Dermis microvascular lymphatic vessel endothelial cell (primary cell): Measurements from ENCODE around the gene RNPEPL1. TPM values are rescaled to one million over a fixed set of nuclear protein-coding genes. Genes with fewer than 3 reads are reported as not detected.
A peak's percentile ranks its signal among the peaks of the same experiment; 100 is the strongest.

Source experiments
- DNase-seq, 2 donors: peaks; one replicate each; pipeline versions ENCODE4 v3.0.0 to v3.0.0-alpha.2; 2010; ENCODE audit warnings: low read depth in 2 of 2
- total RNA-seq: library from RNA; depleted of rRNA; stranded (reverse); fragments of >200 nt; gene quantifications from 2 replicates; pipeline ENCODE4 v1.2.1, GENCODE V29; 2014

RNPEPL1 gene
- total RNA-seq, 1 donor from 2014 or later = 16.2 TPM

DNA sequence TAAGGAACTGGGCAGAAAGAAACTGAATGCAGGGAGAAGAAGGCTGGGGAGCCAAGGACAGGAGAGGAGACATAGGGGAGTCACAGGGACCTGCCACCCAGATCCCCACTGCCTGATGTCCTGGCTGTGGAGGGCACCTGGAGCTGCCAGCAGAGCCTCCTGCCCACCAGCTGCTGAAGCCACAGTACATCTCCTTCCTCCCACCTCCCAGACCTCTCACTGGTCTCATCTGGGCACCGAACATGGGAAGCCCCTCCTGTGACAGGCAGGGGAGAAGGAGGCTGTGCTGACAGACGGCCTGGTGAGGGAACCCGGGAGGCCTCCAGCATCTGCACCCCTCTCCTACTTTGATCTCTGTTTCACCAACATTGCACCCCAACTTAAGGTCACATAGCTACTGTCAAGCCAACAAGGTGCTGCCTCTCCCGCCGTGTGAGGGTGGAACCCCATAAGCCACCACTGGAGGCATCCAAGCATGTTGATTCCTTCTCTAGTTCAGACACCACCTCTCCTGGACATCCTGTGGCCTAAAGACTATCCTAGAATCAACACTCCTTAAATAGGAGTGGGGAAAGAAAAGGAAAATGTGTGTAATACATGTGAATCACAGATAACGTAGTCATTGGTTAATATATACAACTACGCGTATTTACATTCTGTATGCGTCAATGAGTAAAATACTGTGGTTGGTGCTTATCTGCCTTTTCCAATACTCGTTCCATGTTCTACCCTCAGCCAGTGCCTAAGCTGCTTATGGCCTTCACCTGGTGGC is 3.5 kb upstream of the RNPEPL1 start:
- no peak for DNase-seq

DNA sequence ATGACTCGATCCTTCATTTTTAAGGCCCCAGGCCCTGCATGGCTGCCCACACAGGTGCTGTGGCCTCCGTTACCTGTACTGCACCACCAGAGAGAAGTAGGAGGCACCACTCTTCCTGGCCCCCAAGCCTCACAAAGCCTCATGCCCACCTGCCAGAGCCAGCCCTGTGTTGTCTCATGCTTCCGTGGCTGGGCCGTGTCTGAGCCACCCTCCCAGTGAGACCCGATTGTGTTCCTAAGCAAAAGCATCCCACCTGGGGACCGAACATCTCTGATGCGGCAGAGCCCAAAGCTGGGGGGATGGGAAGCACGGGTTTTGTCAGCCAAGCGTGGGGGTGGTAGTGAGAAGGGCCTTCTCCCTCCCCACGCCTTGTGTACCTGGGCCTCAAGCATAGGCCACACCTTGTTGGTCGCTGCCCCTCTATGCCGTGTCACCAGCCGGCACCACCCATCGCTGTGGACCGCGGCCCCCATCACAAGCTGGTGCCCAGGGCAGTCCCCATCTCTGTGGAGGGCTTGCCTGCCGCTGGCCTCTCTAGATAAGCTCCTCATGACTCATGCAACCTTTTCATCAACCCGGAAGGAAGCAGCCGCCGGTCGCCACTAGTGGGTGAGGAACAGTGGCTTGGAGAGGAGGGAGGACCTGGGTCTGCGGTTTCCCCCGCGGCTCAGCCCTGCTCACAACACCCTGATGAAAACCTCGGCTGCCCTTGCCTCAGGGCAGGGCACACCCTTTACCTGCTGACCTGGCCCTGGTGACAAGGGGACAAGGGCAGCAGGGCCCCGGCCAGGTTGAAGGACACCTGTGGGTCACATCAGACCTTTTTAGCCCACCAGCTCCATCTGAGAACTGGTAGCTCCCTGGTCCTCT is 2.7 kb upstream of the RNPEPL1 start:
- peak; percentile 77 to 91 for DNase-seq

- peak in 1 of 2 donors; percentile 87 for DNase-seq
Observed at GRCh38 chr2:240566203-240567136, 1.8 kb upstream of the RNPEPL1 start.

- DNase-seq = peak in 1 of 2 donors; percentile 28
Observed at GRCh38 chr2:240567137-240567871, 980 bp upstream of the RNPEPL1 start.

GRCh38 chr2:240568678-240569522 is 616 bp downstream of the RNPEPL1 start:
- peak in 1 of 2 donors; percentile 80 for DNase-seq

- no peak for DNase-seq
Observed at GRCh38 chr2:240569523-240569997, 1.3 kb downstream of the RNPEPL1 start.

DNA sequence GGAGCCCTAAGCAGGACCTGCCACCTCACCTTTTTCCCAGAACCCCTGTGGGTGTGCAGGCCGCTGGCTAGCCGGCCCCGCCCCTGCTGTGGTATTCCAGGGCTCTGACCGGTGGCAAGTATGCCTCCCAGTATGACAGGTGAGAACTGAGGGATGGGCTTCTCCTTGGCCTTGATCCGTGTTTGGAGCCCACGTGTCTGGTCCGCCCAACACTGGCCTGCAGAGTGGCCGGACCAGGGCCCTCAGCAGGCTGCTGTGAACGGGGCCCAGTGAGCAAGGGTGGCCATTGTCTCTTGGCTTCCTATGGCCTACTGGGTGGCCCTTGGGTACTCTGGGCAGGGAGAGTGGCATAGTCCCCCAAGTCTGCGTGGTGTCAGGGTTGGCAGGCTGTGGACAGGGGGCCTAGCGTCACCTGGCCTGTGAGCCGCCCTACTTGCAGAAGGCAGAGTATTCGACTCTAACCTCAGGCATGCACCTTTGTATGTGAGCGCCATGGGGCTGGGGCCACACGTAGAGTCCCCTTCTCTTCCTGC is 1.8 kb downstream of the RNPEPL1 start:
- no peak for DNase-seq

DNA sequence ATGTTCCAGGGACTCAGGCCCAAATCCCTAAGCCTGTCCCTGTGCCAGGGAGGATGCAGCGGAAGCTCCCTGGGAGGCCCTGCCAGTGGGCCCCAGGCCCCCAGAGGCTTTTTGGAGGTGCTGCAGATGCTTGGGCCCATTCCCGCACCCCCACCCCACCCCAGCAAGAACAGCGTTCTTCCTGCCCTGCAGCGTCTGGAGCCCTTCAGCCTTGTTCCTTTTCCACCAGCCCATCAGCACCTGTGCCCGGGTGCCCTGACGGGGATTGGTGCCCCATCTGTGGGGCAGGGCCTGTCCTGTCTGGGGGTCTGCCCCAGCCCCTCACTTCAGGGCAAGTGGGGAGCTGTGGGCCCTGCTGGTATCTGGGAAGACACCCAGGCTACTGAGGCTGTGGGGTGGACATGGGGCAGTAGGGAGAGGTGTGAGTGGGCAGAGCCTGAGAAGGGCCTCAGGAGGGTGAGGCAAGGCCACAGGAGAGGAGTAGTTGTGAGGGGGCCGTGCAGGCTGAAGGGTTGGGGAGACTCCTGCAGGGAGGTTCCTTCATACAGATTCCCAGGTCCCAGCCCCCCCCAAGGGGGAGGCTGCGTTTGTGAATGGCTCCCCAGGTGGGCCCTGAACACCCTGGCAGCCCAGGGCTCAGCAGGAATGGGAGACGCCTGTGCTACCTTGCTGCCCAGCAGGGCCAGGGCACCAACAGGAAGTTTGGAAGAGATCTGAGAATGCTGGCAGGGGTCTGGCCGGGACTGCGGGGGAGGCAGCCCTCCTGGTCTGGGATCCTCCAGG is 2.4 kb downstream of the RNPEPL1 start:
- no peak for DNase-seq

GRCh38 chr2:240571314-240571973 is 3.2 kb downstream of the RNPEPL1 start:
- no peak for DNase-seq

GRCh38 chr2:240572141-240573031 is 4.1 kb downstream of the RNPEPL1 start:
- DNase-seq = no peak

DNA sequence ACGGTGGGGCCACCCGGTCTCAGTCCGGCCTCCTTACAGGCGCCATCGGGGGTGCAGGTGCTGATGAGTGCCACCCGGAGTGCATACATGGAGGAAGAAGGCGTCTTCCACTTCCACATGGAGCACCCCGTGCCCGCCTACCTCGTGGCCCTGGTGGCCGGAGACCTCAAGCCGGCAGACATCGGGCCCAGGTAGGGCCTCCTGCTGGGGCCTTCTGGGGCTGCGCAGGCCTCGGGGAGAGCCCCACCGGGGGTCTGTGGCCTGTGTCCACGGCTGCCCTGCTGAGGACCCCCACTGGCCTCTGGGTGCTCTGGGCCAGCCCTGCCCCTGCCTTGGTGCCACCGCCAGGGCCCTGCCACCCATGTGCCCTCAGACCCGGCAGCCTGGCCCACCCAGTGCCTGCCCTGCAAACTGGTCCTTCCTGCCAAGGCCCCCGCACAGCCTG is 4.8 kb downstream of the RNPEPL1 start:
- DNase-seq = no peak

DNA sequence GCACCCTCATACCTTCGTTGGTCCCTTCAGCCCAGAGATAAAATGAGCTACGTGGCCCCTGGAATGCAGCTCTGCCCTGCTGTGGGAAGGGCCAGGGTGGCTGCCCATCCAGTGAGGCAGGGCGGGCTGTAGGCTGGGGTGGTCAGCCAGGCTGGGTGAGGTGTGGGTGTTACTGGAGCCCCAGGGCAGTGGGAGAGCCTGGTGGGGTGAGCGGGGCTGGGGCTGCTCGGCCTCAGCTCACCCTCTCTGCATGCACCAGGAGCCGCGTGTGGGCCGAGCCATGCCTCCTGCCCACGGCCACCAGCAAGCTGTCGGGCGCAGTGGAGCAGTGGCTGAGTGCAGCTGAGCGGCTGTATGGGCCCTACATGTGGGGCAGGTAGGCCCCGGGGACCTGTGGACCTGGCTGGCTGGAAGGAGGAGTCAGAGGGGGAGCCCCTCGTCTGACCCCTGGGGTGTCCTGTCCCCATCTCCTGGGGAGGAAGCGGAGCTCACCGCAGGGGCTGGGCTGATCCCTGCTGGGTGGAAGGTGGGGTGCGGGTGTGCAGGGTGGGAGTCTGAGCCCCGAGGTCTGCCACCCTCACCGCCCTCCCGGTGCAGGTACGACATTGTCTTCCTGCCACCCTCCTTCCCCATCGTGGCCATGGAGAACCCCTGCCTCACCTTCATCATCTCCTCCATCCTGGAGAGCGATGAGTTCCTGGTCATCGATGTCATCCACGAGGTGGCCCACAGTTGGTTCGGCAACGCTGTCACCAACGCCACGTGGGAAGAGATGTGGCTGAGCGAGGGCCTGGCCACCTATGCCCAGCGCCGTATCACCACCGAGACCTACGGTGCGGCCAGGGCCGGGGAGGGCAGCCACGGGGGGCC is 5.5 kb downstream of the RNPEPL1 start:
- no peak for DNase-seq

DNA sequence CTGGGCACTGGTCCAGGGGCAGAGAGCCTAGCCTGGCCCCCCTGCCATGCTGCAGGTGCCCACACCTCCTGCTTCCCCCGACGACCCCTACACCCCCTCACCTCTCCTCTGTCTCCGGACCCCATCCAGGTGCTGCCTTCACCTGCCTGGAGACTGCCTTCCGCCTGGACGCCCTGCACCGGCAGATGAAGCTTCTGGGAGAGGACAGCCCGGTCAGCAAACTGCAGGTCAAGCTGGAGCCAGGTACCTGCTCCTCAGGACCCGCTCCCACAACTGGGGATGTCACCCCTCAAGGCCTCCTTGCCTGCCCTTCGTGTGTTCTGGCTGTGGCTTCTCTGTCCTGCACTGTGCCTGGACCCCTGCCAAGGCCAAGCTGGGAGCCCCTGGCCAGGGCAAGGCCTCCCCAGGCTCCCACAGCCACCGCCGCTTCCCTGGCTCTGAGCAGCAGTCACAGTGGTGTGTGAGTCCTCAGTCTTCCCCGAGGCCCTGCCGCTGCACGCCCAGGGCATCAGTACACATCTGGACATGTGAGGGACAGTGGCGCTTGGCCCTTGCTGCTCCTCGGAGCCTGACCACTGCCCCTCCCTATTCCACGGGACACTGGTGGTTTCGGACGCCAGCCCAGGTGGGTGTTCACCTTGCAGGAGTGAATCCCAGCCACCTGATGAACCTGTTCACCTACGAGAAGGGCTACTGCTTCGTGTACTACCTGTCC is 6.3 kb downstream of the RNPEPL1 start:
- no peak for DNase-seq

- no peak for DNase-seq
Observed at GRCh38 chr2:240575101-240575965, 7.0 kb downstream of the RNPEPL1 start.
